GM12878 (cell line): Measurements from ENCODE around the gene IQCK. TPM values are rescaled to one million over a fixed set of nuclear protein-coding genes. Genes with fewer than 3 reads are reported as not detected.

Experiments used
- ATAC-seq: fragments of 200-7000 bp; cut with Tn5 transposase; 3 replicates; pipeline ENCODE4 v1.9.1; 2020; ENCODE audit warnings: mild to moderate bottlenecking, moderate library complexity
- BruUV-seq: library from RNA; stranded (reverse); fragments of 400-500 nt; replicated peaks from 2 replicates; lab custom pipeline; 2021; lab: Mats Ljungman, UMichigan
- CTCF ChIA-PET: fragments of 300-600 bp; sonication (Branson Sonifier 250); formaldehyde crosslinking; extraction: SDS; loops from one replicate; lab custom pipeline; 2021; ENCODE audit warnings: inconsistent platforms; lab: Yijun Ruan, JAX
- POLR2A ChIA-PET: fragments of 350-600 bp; formaldehyde crosslinking; extraction: SDS; loops from one replicate; lab custom pipeline; 2021; ENCODE audit warnings: inconsistent platforms; lab: Charles Lee
- RAD21 ChIA-PET: fragments of 300-600 bp; sonication (Branson Sonifier 250); formaldehyde crosslinking; loops from one replicate; lab custom pipeline; 2023; ENCODE audit warnings: antibody characterized with exemption; ENCODE audit not compliant: unreplicated experiment; lab: Charles Lee
- SMC1A ChIA-PET: fragments of 300-600 bp; sonication (Branson Sonifier 250); formaldehyde crosslinking; loops from one replicate; lab custom pipeline; 2023; ENCODE audit not compliant: unreplicated experiment, uncharacterized antibody; lab: Charles Lee
- DNase-seq: peaks from one replicate; pipeline ENCODE4 v3.0.0-alpha.2; 2011; ENCODE audit warnings: low read depth, low spot score
- FAIRE-seq: peaks from 3 replicates; lab custom pipeline; 2011; peaks lifted over from hg19 to GRCh38; lab: Jason Lieb, UNC
- H2AFZ ChIP-seq: 2 replicates; pipeline ENCODE4 v1.6.0; 2011; ENCODE audit warnings: low read depth, low read length, control low read depth; ENCODE audit not compliant: control insufficient read depth
- H3K27ac ChIP-seq: 2 replicates; pipeline ENCODE4 v1.5.1; 2011; ENCODE audit warnings: control low read depth; ENCODE audit not compliant: control insufficient read depth, insufficient read depth
- H3K27me3 ChIP-seq, 2 experiments: replicated peaks in 1 of 2; 2 replicates each; pipeline versions ENCODE4 v1.6.0 to v1.6.1; 2011; ENCODE audit warnings: low read length in 1 of 2; ENCODE audit not compliant: control insufficient read depth in 2 of 2, insufficient read depth in 2 of 2
- H3K36me3 ChIP-seq, 2 experiments: 2 replicates each; pipeline ENCODE4 v1.5.1; 2011; ENCODE audit warnings: low read length in 1 of 2; ENCODE audit not compliant: control insufficient read depth in 2 of 2, insufficient read depth in 2 of 2
- H3K4me1 ChIP-seq: 2 replicates; pipeline ENCODE4 v1.6.1; 2011; ENCODE audit warnings: mild to moderate bottlenecking, low read length, moderate library complexity, mixed read lengths; ENCODE audit not compliant: control insufficient read depth, insufficient read depth
- H3K4me2 ChIP-seq: 2 replicates; pipeline ENCODE4 v1.6.0; 2011; ENCODE audit warnings: control low read depth; ENCODE audit not compliant: control insufficient read depth, insufficient read depth
- H3K4me3 ChIP-seq: fragments of 200-600 bp; sonication (generic); 2 replicates; pipeline ENCODE4 v1.5.1; 2016
- H3K79me2 ChIP-seq: 2 replicates; pipeline ENCODE4 v1.6.0; 2011; ENCODE audit warnings: low read length; ENCODE audit not compliant: control insufficient read depth, insufficient read depth
- H3K9ac ChIP-seq: 2 replicates; pipeline ENCODE4 v1.8.0; 2011; ENCODE audit warnings: low read length, control low read depth, mixed read lengths; ENCODE audit not compliant: control insufficient read depth, insufficient read depth
- H3K9me3 ChIP-seq: replicated peaks from 3 replicates; pipeline ENCODE4 v1.5.1; 2011; ENCODE audit warnings: mild to moderate bottlenecking, low read length; ENCODE audit not compliant: control insufficient read depth, insufficient read depth
- H4K20me1 ChIP-seq: 2 replicates; pipeline ENCODE4 v1.6.0; 2011; ENCODE audit not compliant: control insufficient read depth, insufficient read depth
- DPF2 ChIP-seq: fragments of 450-650 bp; IDR thresholded peaks from 2 replicates; pipeline ENCODE4 v1.6.1; 2017; ENCODE audit warnings: mild to moderate bottlenecking
- KDM1A ChIP-seq: fragments of 200-600 bp; sonication (generic); IDR thresholded peaks from 2 replicates; pipeline ENCODE4 v1.6.1; 2016; ENCODE audit warnings: borderline replicate concordance
- SMAD1 ChIP-seq: fragments of 450-650 bp; IDR thresholded peaks from 2 replicates; pipeline ENCODE4 v1.6.1; 2018; ENCODE audit warnings: mild to moderate bottlenecking, low read depth; ENCODE audit not compliant: partially characterized antibody
- SMARCA5 ChIP-seq: fragments of 450-650 bp; IDR thresholded peaks from 2 replicates; pipeline ENCODE4 v1.6.1; 2017; ENCODE audit warnings: mild to moderate bottlenecking
- ZBTB40 ChIP-seq: fragments of 450-650 bp; IDR thresholded peaks from 2 replicates; pipeline ENCODE4 v1.6.1; 2016; ENCODE audit warnings: mild to moderate bottlenecking, moderate library complexity, borderline replicate concordance
- WGBS: methylation state at CpG from one replicate; pipeline ENCODE4 v1.1.6; 2016; ENCODE audit warnings: low lambda C conversion rate; ENCODE audit not compliant: insufficient replicate concordance, insufficient coverage; ENCODE audit errors: missing lambda C conversion rate; 5-methylcytosine and 5-hydroxymethylcytosine counted together
- in situ Hi-C: fragments of 300-500 bp; cut with MboI; formaldehyde crosslinking; loops from 9 replicates; pipeline ENCODE4 v1.14.3; 2018; ENCODE audit warnings: mixed read lengths
- intact Hi-C: fragments of 100-400 bp; cut with micrococcal nuclease; formaldehyde crosslinking; loops from one replicate; pipeline ENCODE4 v1.14.2; 2022; ENCODE audit not compliant: unreplicated experiment
- polyA plus RNA-seq, 11 experiments: library from polyadenylated mRNA; depleted of rRNA in 4 of 11; unstranded in 6 of 11; stranded (reverse) in 5 of 11; fragments of >200 nt; fragmentation: Nextera tagmentation in 4 of 11; fragmentation: Illumina TruSeq in 1 of 11; extraction: Ambion mirVana in 4 of 11; extraction: Trizol in 1 of 11; gene quantifications; 1 replicate in 1 of 11; 2 replicates in 10 of 11; pipeline versions ENCODE4 v1.2.1 to v1.2.3, GENCODE V29; 2011 to 2016; ENCODE audit warnings: inconsistent platforms in 2 of 11, missing spikeins in 2 of 11, low read depth in 1 of 11
- total RNA-seq, 4 experiments: library from RNA; depleted of rRNA in 3 of 4; stranded (reverse); fragments of >200 nt in 3 of 4; fragmentation: Illumina TruSeq in 1 of 4; extraction: Trizol in 1 of 4; gene quantifications; 2 replicates each; pipeline versions ENCODE4 v1.2.1 to v1.2.3, GENCODE V29; 2013 to 2021
- TF ChIP-seq, protein P1 (sequence below): fragments of 450-650 bp; formaldehyde crosslinking; IDR thresholded peaks from 2 replicates; pipeline ENCODE4 v1.4.0; 2022; ENCODE audit warnings: mild to moderate bottlenecking, moderate library complexity

IQCK gene
- total and polyA plus RNA-seq, 10 of the 15 experiments (the other 5 are each of a cell fraction or from before 2014, with no cell fraction given) = 1.0 to 4.2 (median 2.4) TPM

DNA sequence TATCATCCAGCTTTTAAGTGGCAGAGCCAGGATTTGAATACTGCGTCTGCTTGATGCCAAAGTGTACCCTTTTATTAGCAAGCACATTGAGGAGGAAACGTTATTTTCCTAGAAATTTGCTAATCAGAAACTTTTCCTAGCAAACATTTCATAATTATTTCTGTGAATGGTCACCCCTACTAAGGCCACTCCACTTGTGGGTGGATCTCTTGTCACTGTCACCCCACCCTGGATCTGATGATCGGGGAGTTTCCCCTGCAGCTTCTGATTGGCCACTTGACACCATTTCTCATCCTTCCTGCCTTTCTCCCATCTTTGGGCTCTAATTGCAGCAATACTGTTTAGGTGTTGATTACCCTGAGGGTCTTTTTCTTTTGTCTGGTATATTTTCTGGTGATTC lies 130.7 kb downstream of the IQCK start (continued):
- TF ChIP-seq, protein P1, sequence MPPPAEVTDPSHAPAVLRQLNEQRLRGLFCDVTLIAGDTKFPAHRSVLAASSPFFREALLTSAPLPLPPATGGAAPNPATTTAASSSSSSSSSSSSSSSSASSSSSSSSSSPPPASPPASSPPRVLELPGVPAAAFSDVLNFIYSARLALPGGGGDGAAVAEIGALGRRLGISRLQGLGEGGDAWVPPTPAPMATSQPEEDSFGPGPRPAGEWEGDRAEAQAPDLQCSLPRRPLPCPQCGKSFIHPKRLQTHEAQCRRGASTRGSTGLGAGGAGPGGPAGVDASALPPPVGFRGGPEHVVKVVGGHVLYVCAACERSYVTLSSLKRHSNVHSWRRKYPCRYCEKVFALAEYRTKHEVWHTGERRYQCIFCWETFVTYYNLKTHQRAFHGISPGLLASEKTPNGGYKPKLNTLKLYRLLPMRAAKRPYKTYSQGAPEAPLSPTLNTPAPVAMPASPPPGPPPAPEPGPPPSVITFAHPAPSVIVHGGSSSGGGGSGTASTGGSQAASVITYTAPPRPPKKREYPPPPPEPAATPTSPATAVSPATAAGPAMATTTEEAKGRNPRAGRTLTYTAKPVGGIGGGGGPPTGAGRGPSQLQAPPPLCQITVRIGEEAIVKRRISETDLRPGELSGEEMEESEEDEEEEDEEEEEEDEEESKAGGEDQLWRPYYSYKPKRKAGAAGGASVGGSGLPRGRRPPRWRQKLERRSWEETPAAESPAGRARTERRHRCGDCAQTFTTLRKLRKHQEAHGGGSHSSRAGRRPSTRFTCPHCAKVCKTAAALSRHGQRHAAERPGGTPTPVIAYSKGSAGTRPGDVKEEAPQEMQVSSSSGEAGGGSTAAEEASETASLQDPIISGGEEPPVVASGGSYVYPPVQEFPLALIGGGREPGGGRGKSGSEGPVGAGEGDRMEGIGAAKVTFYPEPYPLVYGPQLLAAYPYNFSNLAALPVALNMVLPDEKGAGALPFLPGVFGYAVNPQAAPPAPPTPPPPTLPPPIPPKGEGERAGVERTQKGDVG (CRISPR knock-in tag) = no peak
- TF ChIP-seq KDM1A = no peak
- TF ChIP-seq SMARCA5 = no peak

DNA sequence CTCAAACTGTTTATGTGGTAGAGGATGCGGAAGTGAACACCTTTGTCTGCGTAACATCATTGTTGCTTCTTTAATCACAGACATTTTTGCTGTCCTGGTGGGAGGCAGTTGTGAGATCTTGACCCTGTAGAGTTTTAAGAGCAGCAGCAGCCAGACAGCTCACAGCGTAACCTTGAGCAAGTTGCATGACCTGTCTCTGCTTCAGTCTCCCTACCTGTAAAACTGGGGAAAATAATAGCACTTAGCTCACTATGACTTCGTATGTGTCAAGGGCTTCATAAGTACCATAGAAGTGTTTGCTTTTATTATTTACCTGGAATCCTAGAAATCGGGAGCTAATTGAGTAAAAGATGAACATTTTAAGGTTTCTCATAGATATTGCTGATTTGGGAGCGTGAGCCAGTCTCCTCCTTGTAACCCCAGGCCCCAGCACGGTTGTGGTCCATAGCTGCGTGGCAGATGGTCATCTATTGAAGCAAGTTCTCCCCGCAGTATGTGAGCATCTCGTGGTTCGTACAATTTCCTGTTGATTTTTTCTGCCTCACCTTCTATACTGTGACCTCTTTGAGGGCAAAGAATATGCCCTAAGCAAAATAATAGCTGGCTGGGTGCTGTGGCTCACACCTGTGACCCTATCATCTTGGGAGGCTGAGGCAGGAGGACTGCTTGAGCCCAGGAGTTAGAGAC lies 132.2 kb downstream of the IQCK start:
- no peak for ATAC-seq
- in situ Hi-C loops = no loop called here
- Histone ChIP-seq H3K27me3 (no peaks in the 10 kb centered on the region), H3K79me2 (no peaks in the 10 kb centered on the region), H3K4me2 (no peak overlapping the region), H3K9ac (no peak overlapping the region), H3K4me3 (no peak overlapping the region), H3K36me3 (no peaks in the 10 kb centered on the region), H3K9me3 (no peaks in the 10 kb centered on the region), H3K4me1 (no peaks in the 10 kb centered on the region), H2AFZ (no peak overlapping the region), H3K27ac (no peak overlapping the region), H4K20me1 (no peaks in the 10 kb centered on the region)
- ChIA-PET POLR2A (interaction anchor here (1.3 kb wide), 1 partner anchor 44 kb away, joined by 3 read pairs; no protein-coding TSS in a partner anchor), SMC1A (interaction anchor here (0.8 to 1.7 kb wide), 2 partner anchors 9 to 12 kb away, joined by 3 to 4 read pairs; no protein-coding TSS in a partner anchor), CTCF (no interaction called here), RAD21 (no interaction called here)
- DNase-seq = no peak
- intact Hi-C loops = loop anchor here (10.0 kb wide), 1 partner anchor 45 kb away; no protein-coding TSS in a partner anchor
- no TSS peak for BruUV-seq
- no peak for FAIRE-seq
- 43% methylated on average over 11 of the region's 11 CpGs for WGBS
- TF ChIP-seq SMAD1 = no peak
- no peak for TF ChIP-seq ZBTB40
- no peak for TF ChIP-seq DPF2
